MM.1S (cell line): ENCODE measurements around the gene SKIDA1.

Experiments
- CTCF ChIP-seq: fragments of 300-600 bp; sonication (generic); IDR thresholded peaks from 2 replicates; pipeline ENCODE4 v1.5.1; 2016; ENCODE audit warnings: antibody characterized with exemption, low read length, mixed read lengths
- EZH2 ChIP-seq: fragments of 300-600 bp; sonication (generic); optimal IDR thresholded peaks from 2 replicates; pipeline ENCODE3; 2017; ENCODE audit warnings: low read depth, mild to moderate bottlenecking, antibody characterized with exemption, low read length, mixed read lengths
- EZH2phosphoT487 ChIP-seq: fragments of 300-600 bp; sonication (generic); IDR thresholded peaks from 2 replicates; pipeline ENCODE4 v1.6.1; 2018; ENCODE audit warnings: antibody characterized with exemption, low read length

GRCh38 chr10:21508706-21509331, 16.7 kb downstream of the SKIDA1 start:
- TF ChIP-seq EZH2 (no peak), CTCF (no peak), EZH2phosphoT487 (no peak)
